OCI-LY3 (cell line): ENCODE data around the gene ATP2A1.

Source experiments
- H2AFZ ChIP-seq: fragments of 200-600, 300-600 bp; shearing (Covaris generic); 2 replicates; pipeline ENCODE4 v1.6.0; 2014; ENCODE audit warnings: antibody characterized with exemption, low read depth, low read length
- H3K27ac ChIP-seq: fragments of 200-600, 300-600 bp; sonication (generic); 2 replicates; pipeline ENCODE4 v1.5.1; 2014; ENCODE audit warnings: mild to moderate bottlenecking, low read length, moderate library complexity, mixed read lengths
- H3K27me3 ChIP-seq: fragments of 200-600, 300-600 bp; sonication (generic); 2 replicates; pipeline ENCODE4 v1.6.1; 2014; ENCODE audit warnings: low read depth, low read length, mixed read lengths
- H3K36me3 ChIP-seq: fragments of 200-600, 300-600 bp; sonication (generic); replicated peaks from 2 replicates; pipeline ENCODE3; 2014; ENCODE audit warnings: low read depth, low read length, mixed read lengths
- H3K4me1 ChIP-seq: fragments of 300-600, 200-600 bp; sonication (generic); 2 replicates; pipeline ENCODE4 v1.6.1; 2014; ENCODE audit warnings: low read length, mixed read lengths
- H3K4me2 ChIP-seq: fragments of 200-600, 300-600 bp; sonication (generic); 2 replicates; pipeline ENCODE4 v1.6.1; 2014; ENCODE audit warnings: low read length, mixed read lengths
- H3K4me3 ChIP-seq: fragments of 300-600, 200-600 bp; sonication (generic); 2 replicates; pipeline ENCODE4 v1.5.1; 2014; ENCODE audit warnings: antibody characterized with exemption, mild to moderate bottlenecking, low read length, moderate library complexity
- H3K79me2 ChIP-seq: fragments of 300-600, 200-600 bp; shearing (Covaris generic); 2 replicates; pipeline ENCODE4 v1.6.1; 2014; ENCODE audit warnings: mild to moderate bottlenecking, low read length, mixed read lengths
- H3K9ac ChIP-seq: fragments of 300-600, 200-600 bp; shearing (Covaris generic); 2 replicates; pipeline ENCODE4 v1.6.0; 2014; ENCODE audit warnings: mild to moderate bottlenecking, low read length, moderate library complexity
- H3K9me3 ChIP-seq: fragments of 200-600, 300-600 bp; shearing (Covaris generic); 2 replicates; pipeline ENCODE4 v1.6.1; 2014; ENCODE audit warnings: low read length, mixed read lengths; ENCODE audit not compliant: insufficient read depth
- H4K20me1 ChIP-seq: fragments of 200-600, 300-600 bp; sonication (generic); 2 replicates; pipeline ENCODE4 v1.6.1; 2016; ENCODE audit warnings: low read length, mixed read lengths; ENCODE audit not compliant: insufficient read depth
- EZH2phosphoT487 ChIP-seq: fragments of 200-600 bp; shearing (Covaris generic); IDR thresholded peaks from 2 replicates; pipeline ENCODE4 v1.6.1; 2018; ENCODE audit warnings: antibody characterized with exemption, mixed run types, low read depth
- TF ChIP-seq, protein P1 (sequence below): fragments of 200-600, 300-600 bp; sonication (generic); IDR thresholded peaks from 2 replicates; pipeline ENCODE4 v1.5.1; 2014; ENCODE audit warnings: antibody characterized with exemption, low read length, low read depth

Gene ATP2A1

GRCh38 chr16:28918698-28919097 is 40.4 kb downstream of the ATP2A1 start:
- no peak for TF ChIP-seq EZH2phosphoT487
- TF ChIP-seq, protein P1, sequence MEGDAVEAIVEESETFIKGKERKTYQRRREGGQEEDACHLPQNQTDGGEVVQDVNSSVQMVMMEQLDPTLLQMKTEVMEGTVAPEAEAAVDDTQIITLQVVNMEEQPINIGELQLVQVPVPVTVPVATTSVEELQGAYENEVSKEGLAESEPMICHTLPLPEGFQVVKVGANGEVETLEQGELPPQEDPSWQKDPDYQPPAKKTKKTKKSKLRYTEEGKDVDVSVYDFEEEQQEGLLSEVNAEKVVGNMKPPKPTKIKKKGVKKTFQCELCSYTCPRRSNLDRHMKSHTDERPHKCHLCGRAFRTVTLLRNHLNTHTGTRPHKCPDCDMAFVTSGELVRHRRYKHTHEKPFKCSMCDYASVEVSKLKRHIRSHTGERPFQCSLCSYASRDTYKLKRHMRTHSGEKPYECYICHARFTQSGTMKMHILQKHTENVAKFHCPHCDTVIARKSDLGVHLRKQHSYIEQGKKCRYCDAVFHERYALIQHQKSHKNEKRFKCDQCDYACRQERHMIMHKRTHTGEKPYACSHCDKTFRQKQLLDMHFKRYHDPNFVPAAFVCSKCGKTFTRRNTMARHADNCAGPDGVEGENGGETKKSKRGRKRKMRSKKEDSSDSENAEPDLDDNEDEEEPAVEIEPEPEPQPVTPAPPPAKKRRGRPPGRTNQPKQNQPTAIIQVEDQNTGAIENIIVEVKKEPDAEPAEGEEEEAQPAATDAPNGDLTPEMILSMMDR, result no peak
- Histone ChIP-seq H2AFZ (no peak overlapping the region), H3K79me2 (no peaks in the 10 kb centered on the region), H3K27ac (no peak overlapping the region), H4K20me1 (no peaks in the 10 kb centered on the region), H3K27me3 (no peaks in the 10 kb centered on the region), H3K4me2 (no peak overlapping the region), H3K4me3 (no peak overlapping the region), H3K36me3 (peaks cover 13% of the 10 kb centered on the region), H3K9ac (no peak overlapping the region), H3K4me1 (peaks cover 14% of the 10 kb centered on the region), H3K9me3 (no peaks in the 10 kb centered on the region)

DNA sequence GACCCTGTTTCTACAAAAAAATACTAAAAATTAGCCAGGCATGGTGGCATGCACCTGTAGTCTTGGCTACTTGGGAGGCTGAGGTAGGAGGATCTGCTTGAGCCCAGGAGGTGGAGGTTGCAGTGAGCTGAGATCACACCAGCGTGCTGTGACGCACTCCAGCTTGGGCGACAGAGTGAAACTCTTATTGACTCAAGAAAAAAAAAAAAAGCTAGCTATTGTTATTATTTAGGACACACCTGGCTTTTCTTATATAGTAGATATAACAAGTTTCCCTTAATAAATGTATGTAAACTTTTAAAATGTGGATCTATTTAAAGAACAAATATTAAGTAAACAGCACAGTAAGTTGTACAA is 44.9 kb downstream of the ATP2A1 start:
- H3K27ac ChIP-seq, result peak overlapping the region; percentile 92
- no peaks in the 10 kb centered on the region for H4K20me1 ChIP-seq
- H3K27me3 ChIP-seq, result no peaks in the 10 kb centered on the region
- H3K36me3 ChIP-seq, result peaks cover 7% of the 10 kb centered on the region
- no peak overlapping the region for H2AFZ ChIP-seq
- H3K4me3 ChIP-seq, result peak overlapping the region; percentile 98
- H3K9ac ChIP-seq, result peak overlapping the region; percentile 68
- H3K9me3 ChIP-seq, result no peaks in the 10 kb centered on the region
- peaks cover 14% of the 10 kb centered on the region for H3K4me1 ChIP-seq
- H3K4me2 ChIP-seq, result peak overlapping the region; percentile 93
- H3K79me2 ChIP-seq, result no peaks in the 10 kb centered on the region
- TF ChIP-seq EZH2phosphoT487, result no peak
- TF ChIP-seq, protein P1, result no peak

GRCh38 chr16:28923652-28924398 is 45.5 kb downstream of the ATP2A1 start:
- Histone ChIP-seq H3K36me3 (peaks cover 7% of the 10 kb centered on the region), H4K20me1 (no peaks in the 10 kb centered on the region), H3K79me2 (no peaks in the 10 kb centered on the region), H3K27ac (peak overlapping the region; percentile 92), H3K9ac (peak overlapping the region; percentile 68), H2AFZ (no peak overlapping the region), H3K27me3 (no peaks in the 10 kb centered on the region), H3K4me2 (peak overlapping the region; percentile 93), H3K9me3 (no peaks in the 10 kb centered on the region), H3K4me3 (peak overlapping the region; percentile 98), H3K4me1 (peaks cover 14% of the 10 kb centered on the region)
- TF ChIP-seq, protein P1, result no peak
- no peak for TF ChIP-seq EZH2phosphoT487

- Histone ChIP-seq H3K4me1 (peaks cover 14% of the 10 kb centered on the region), H4K20me1 (no peaks in the 10 kb centered on the region), H3K4me3 (peak overlapping the region; percentile 98), H3K36me3 (peaks cover 7% of the 10 kb centered on the region), H3K79me2 (no peaks in the 10 kb centered on the region), H3K27ac (peak overlapping the region; percentile 92), H2AFZ (no peak overlapping the region), H3K27me3 (no peaks in the 10 kb centered on the region), H3K4me2 (peak overlapping the region; percentile 93), H3K9me3 (no peaks in the 10 kb centered on the region), H3K9ac (peak overlapping the region; percentile 68)
- TF ChIP-seq EZH2phosphoT487, result no peak
- TF ChIP-seq, protein P1, result no peak
These were observed 46.1 kb downstream of the ATP2A1 start for GRCh38 chr16:28924399-28924761.
